IMR-90 (cell line): ENCODE measurements around the gene FHL5. TPM values are rescaled to one million over a fixed set of nuclear protein-coding genes. Genes with fewer than 3 reads are reported as not detected.

Source experiments
- ATAC-seq: fragments of 200-7000 bp; cut with Tn5 transposase; 2 replicates; pipeline ENCODE4 v1.9.1; 2020; ENCODE audit warnings: low read depth, mild to moderate bottlenecking, moderate library complexity
- BruUV-seq: library from RNA; stranded (reverse); fragments of 400-500 nt; replicated peaks from 2 replicates; lab custom pipeline; 2021; lab: Mats Ljungman, UMichigan
- CTCF ChIA-PET: fragments of 300-600 bp; formaldehyde crosslinking; extraction: SDS; loops from one replicate; lab custom pipeline; 2021; ENCODE audit warnings: antibody characterized with exemption; lab: Yijun Ruan, JAX
- POLR2A ChIA-PET: fragments of 300-600 bp; sonication (Branson Sonifier 250); formaldehyde crosslinking; loops from one replicate; lab custom pipeline; 2022; ENCODE audit warnings: antibody characterized with exemption; ENCODE audit not compliant: unreplicated experiment; lab: Charles Lee
- DNase-seq: peaks from one replicate; pipeline ENCODE4 v3.0.0; 2013
- H2AFZ ChIP-seq: replicated peaks from 2 replicates; pipeline ENCODE3; 2013; ENCODE audit warnings: low read length, mild to moderate bottlenecking; ENCODE audit not compliant: poor library complexity
- H2AK5ac ChIP-seq: 2 replicates; pipeline ENCODE4 v1.6.1; 2013; ENCODE audit warnings: low read depth, low read length, inconsistent platforms
- H2AK9ac ChIP-seq: replicated peaks from 2 replicates; pipeline ENCODE3; 2013; ENCODE audit warnings: mild to moderate bottlenecking, low read depth, low read length, moderate library complexity; ENCODE audit not compliant: poor library complexity
- H2BK120ac ChIP-seq: 2 replicates; pipeline ENCODE4 v1.6.1; 2013; ENCODE audit warnings: low read depth, low read length, inconsistent platforms
- H2BK15ac ChIP-seq: 3 replicates; pipeline ENCODE4 v1.6.1; 2013; ENCODE audit warnings: low read depth, low read length, inconsistent platforms
- H2BK20ac ChIP-seq: 2 replicates; pipeline ENCODE4 v1.6.1; 2013; ENCODE audit warnings: low read depth, mild to moderate bottlenecking, inconsistent platforms, low read length, moderate library complexity
- H2BK5ac ChIP-seq: 2 replicates; pipeline ENCODE4 v1.6.1; 2013; ENCODE audit warnings: mild to moderate bottlenecking, low read depth, low read length, inconsistent platforms; ENCODE audit not compliant: poor library complexity, severe bottlenecking
- H3K14ac ChIP-seq: replicated peaks from 2 replicates; pipeline ENCODE4 v1.6.1; 2013; ENCODE audit warnings: low read depth, low read length, inconsistent platforms
- H3K18ac ChIP-seq: 2 replicates; pipeline ENCODE4 v1.6.1; 2013; ENCODE audit warnings: low read depth, low read length, control low read depth
- H3K23ac ChIP-seq: 2 replicates; pipeline ENCODE4 v1.6.1; 2013; ENCODE audit warnings: low read depth, low read length, inconsistent platforms
- H3K27ac ChIP-seq: 2 replicates; pipeline ENCODE4 v1.5.1; 2013; ENCODE audit warnings: mild to moderate bottlenecking, control low read depth, low read length; ENCODE audit not compliant: insufficient read depth
- H3K27me3 ChIP-seq: 2 replicates; pipeline ENCODE4 v1.6.1; 2013; ENCODE audit warnings: low read length; ENCODE audit not compliant: control insufficient read depth, insufficient read depth
- H3K36me3 ChIP-seq: 2 replicates; pipeline ENCODE4 v1.6.1; 2013; ENCODE audit warnings: low read length, mixed read lengths; ENCODE audit not compliant: control insufficient read depth, insufficient read depth
- H3K4ac ChIP-seq: 2 replicates; pipeline ENCODE4 v1.6.1; 2013; ENCODE audit warnings: low read depth, low read length, inconsistent platforms
- H3K4me1 ChIP-seq: 2 replicates; pipeline ENCODE4 v1.6.1; 2013; ENCODE audit warnings: low read length, mixed read lengths; ENCODE audit not compliant: control insufficient read depth, insufficient read depth
- H3K4me2 ChIP-seq: 2 replicates; pipeline ENCODE4 v1.6.1; 2013; ENCODE audit warnings: low read depth, mild to moderate bottlenecking, control low read depth, low read length, moderate library complexity
- H3K4me3 ChIP-seq: 2 replicates; pipeline ENCODE4 v1.5.1; 2013; ENCODE audit warnings: low read depth, mild to moderate bottlenecking, control low read depth, low read length, moderate library complexity; ENCODE audit not compliant: insufficient read depth
- H3K56ac ChIP-seq: 2 replicates; pipeline ENCODE4 v1.6.1; 2013; ENCODE audit warnings: low read length, inconsistent platforms; ENCODE audit not compliant: insufficient read depth; ENCODE audit errors: extremely low read depth
- H3K79me1 ChIP-seq, 2 experiments: 2 replicates each; pipeline ENCODE4 v1.6.1; 2013; ENCODE audit warnings: low read length in 2 of 2, inconsistent platforms in 1 of 2, low read depth in 1 of 2
- H3K9ac ChIP-seq: 2 replicates; pipeline ENCODE4 v1.6.1; 2013; ENCODE audit warnings: low read depth, low read length, control low read depth
- H3K9me1 ChIP-seq: 2 replicates; pipeline ENCODE4 v1.6.1; 2013; ENCODE audit warnings: low read length, inconsistent platforms; ENCODE audit not compliant: insufficient read depth
- H3K9me3 ChIP-seq: 2 replicates; pipeline ENCODE4 v1.6.1; 2013; ENCODE audit warnings: low read length; ENCODE audit not compliant: control insufficient read depth, insufficient read depth
- H4K20me1 ChIP-seq: 2 replicates; pipeline ENCODE4 v1.6.1; 2013; ENCODE audit warnings: low read length, inconsistent platforms; ENCODE audit not compliant: insufficient read depth
- H4K5ac ChIP-seq: 2 replicates; pipeline ENCODE4 v1.6.1; 2013; ENCODE audit warnings: mild to moderate bottlenecking, low read depth, low read length, control low read depth
- H4K8ac ChIP-seq, 2 experiments: 2 replicates each; pipeline ENCODE4 v1.6.1; 2013; ENCODE audit warnings: low read depth in 2 of 2, low read length in 2 of 2, control low read depth in 1 of 2, inconsistent platforms in 1 of 2
- H4K91ac ChIP-seq: 2 replicates; pipeline ENCODE4 v1.6.1; 2013; ENCODE audit warnings: low read depth, low read length, inconsistent platforms; ENCODE audit not compliant: insufficient read depth
- CEBPB ChIP-seq: IDR thresholded peaks from 2 replicates; pipeline ENCODE4 v1.6.1; 2012; ENCODE audit warnings: low read depth, low read length, improper control_type of control experiment
- CHD1 ChIP-seq: IDR thresholded peaks from 2 replicates; pipeline ENCODE4 v1.6.1; 2012; ENCODE audit warnings: low read depth, low read length, improper control_type of control experiment
- ELK1 ChIP-seq: fragments of 150-350 bp; IDR thresholded peaks from 2 replicates; pipeline ENCODE4 v1.6.1; 2016; ENCODE audit warnings: low read depth, mild to moderate bottlenecking, low read length, moderate library complexity, borderline replicate concordance
- MAZ ChIP-seq: IDR thresholded peaks from 2 replicates; pipeline ENCODE4 v1.6.1; 2012; ENCODE audit warnings: low read depth, mild to moderate bottlenecking, low read length, improper control_type of control experiment, moderate library complexity, borderline replicate concordance
- MXI1 ChIP-seq: IDR thresholded peaks from 2 replicates; pipeline ENCODE4 v1.6.1; 2012; ENCODE audit warnings: low read depth, mild to moderate bottlenecking, low read length, moderate library complexity, borderline replicate concordance
- RAD21 ChIP-seq: IDR thresholded peaks from 2 replicates; pipeline ENCODE4 v1.6.1; 2012; ENCODE audit warnings: low read length, improper control_type of control experiment
- RFX5 ChIP-seq: IDR thresholded peaks from 2 replicates; pipeline ENCODE4 v1.8.0; 2012; ENCODE audit warnings: low read depth, mild to moderate bottlenecking, low read length, moderate library complexity
- SMC3 ChIP-seq: fragments of 150-350 bp; IDR thresholded peaks from 2 replicates; pipeline ENCODE4 v1.6.1; 2016; ENCODE audit warnings: low read depth, mild to moderate bottlenecking, antibody characterized with exemption, low read length, moderate library complexity
- USF2 ChIP-seq: fragments of 150-350 bp; IDR thresholded peaks from 2 replicates; pipeline ENCODE4 v1.6.1; 2017; ENCODE audit warnings: mild to moderate bottlenecking, antibody characterized with exemption, low read length, low read depth
- WGBS, 2 experiments: methylation state at CpG; one replicate each; pipeline versions ENCODE4 v1.1.5 to v1.1.7; 2013; ENCODE audit warnings: missing lambda C conversion rate in 2 of 2; ENCODE audit not compliant: insufficient read length in 1 of 2; ENCODE audit errors: extremely low coverage in 2 of 2; 5-methylcytosine and 5-hydroxymethylcytosine counted together
- dilution Hi-C: fragments of 300-500 bp; cut with HindIII; formaldehyde crosslinking; loops from one replicate; pipeline ENCODE4 v1.14.3; 2018; ENCODE audit warnings: low sequenced_read_pairs; ENCODE audit not compliant: unreplicated experiment
- in situ Hi-C: fragments of 300-500 bp; cut with MboI; formaldehyde crosslinking; loops from 3 replicates; pipeline ENCODE4 v1.14.3; 2019; ENCODE audit warnings: low sequenced_read_pairs, inconsistent platforms, mixed read lengths
- intact Hi-C: fragments of 100-400 bp; cut with micrococcal nuclease; formaldehyde crosslinking; loops from 2 replicates; pipeline ENCODE4 v1.10.0; 2022
- polyA plus RNA-seq, 3 experiments: library from polyadenylated mRNA; depleted of rRNA; stranded (reverse); fragments of >200 nt; gene quantifications; 2 replicates each; pipeline ENCODE4 v1.2.3, GENCODE V29; 2012; ENCODE audit warnings: low replicate concordance in 1 of 3
- total RNA-seq: library from RNA; depleted of rRNA; stranded (reverse); fragments of >200 nt; gene quantifications from 2 replicates; pipeline ENCODE4 v1.2.3, GENCODE V29; 2012

FHL5 gene
- total and polyA plus RNA-seq, 2 of the 4 experiments (the other 2 are of a cell fraction), result not detected

- Histone ChIP-seq H3K9ac (no peak overlapping the region), H2AK5ac (no peak overlapping the region), H3K27ac (no peak overlapping the region), H2AK9ac (no peak overlapping the region), H3K4me1 (no peaks in the 10 kb centered on the region), H4K8ac (no peak overlapping the region), H3K9me3 (peaks cover 2% of the 10 kb centered on the region; the same call in 1 of the 2 replicates), H3K4ac (no peak overlapping the region), H3K79me1 (no peaks in the 10 kb centered on the region), H3K4me3 (no peak overlapping the region), H2AFZ (no peak overlapping the region), H4K20me1 (no peaks in the 10 kb centered on the region), H4K91ac (no peak overlapping the region), H3K23ac (no peak overlapping the region), H2BK5ac (no peak overlapping the region), H3K36me3 (no peaks in the 10 kb centered on the region), H3K56ac (no peak overlapping the region), H4K5ac (no peak overlapping the region), H3K18ac (no peak overlapping the region), H2BK20ac (no peak overlapping the region), H3K4me2 (no peak overlapping the region), H3K14ac (no peak overlapping the region), H2BK120ac (no peak overlapping the region), H3K27me3 (no peaks in the 10 kb centered on the region), H3K9me1 (no peaks in the 10 kb centered on the region), H2BK15ac (no peak overlapping the region)
- BruUV-seq, result no TSS peak
- TF ChIP-seq RAD21 (no peak), CEBPB (no peak), USF2 (no peak), SMC3 (no peak), ELK1 (no peak), MXI1 (no peak), CHD1 (no peak), MAZ (no peak), RFX5 (no peak)
- ATAC-seq (no peak), DNase-seq (no peak)
- dilution Hi-C loops, result no loop called here
- ChIA-PET CTCF (no interaction called here), POLR2A (no interaction called here)
- no CpG with 5 or more reads among the region's 2 CpGs for WGBS, 2 experiments
- intact Hi-C loops, result no loop called here
- in situ Hi-C loops, result no loop called here
These were observed 7.1 kb downstream of the FHL5 start for GRCh38 chr6:96570053-96570452.
